Uterus (tissue), 2 donors: Measurements from ENCODE around the gene TNFRSF9.

ENCODE experiments used
- CTCF ChIP-seq, 4 experiments: fragments of 200-600 bp in 2 of 4; fragments of 450-650 bp in 2 of 4; sonication (generic) in 2 of 4; IDR thresholded peaks; one replicate each; pipeline ENCODE4 v1.5.1; 2016 to 2019; ENCODE audit warnings: antibody characterized with exemption in 4 of 4, mild to moderate bottlenecking in 2 of 4, moderate library complexity in 1 of 4
- POLR2A ChIP-seq, 2 donors: fragments of 450-650 bp; IDR thresholded peaks; one replicate each; pipeline ENCODE4 v1.6.1; 2016; ENCODE audit warnings: antibody characterized with exemption in 2 of 2, mild to moderate bottlenecking in 1 of 2, moderate library complexity in 1 of 2

GRCh38 chr1:7885513-7886404 lies 54.9 kb downstream of the TNFRSF9 start:
- no peak for TF ChIP-seq CTCF (IDR thresholded peaks at IDR 0.05)
- no peak for TF ChIP-seq POLR2A (IDR thresholded peaks at IDR 0.05)
